GM19324 (cell line): ENCODE data around the gene EHF.

Experiments used
- ATAC-seq: cut with Tn5 transposase; IDR thresholded peaks from one replicate; pipeline ENCODE4 v1.9.1; 2021; ENCODE audit warnings: mild to moderate bottlenecking, moderate library complexity; ENCODE audit not compliant: unreplicated experiment, low FRiP score

The EHF gene

DNA sequence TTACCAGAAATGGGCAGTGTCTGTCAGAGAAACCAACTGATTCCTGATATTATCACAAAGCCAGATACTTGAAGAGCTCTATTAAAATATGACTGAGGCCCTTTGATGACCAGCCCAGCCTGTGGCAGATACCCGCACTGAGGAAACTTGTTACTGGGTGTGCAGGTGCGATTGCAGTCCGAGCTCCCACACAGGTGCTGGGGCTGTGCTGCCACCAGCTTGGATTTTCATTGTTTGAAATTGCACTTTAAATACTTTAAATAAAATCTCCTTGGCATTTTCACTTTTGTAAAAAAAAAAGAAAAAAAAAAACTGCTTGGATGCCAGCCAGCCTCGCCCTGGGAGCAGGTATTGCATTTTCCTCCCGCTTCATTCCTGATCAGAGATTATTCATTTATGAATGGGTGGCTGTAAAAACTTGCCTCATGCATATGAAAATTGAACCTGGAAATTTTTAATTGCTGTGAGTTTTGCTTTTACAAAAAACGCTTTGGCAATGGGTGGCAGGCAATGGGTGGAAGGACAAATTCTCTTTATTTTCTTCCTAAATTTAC lies 21.2 kb downstream of the EHF start:
- ATAC-seq, result no peak

DNA sequence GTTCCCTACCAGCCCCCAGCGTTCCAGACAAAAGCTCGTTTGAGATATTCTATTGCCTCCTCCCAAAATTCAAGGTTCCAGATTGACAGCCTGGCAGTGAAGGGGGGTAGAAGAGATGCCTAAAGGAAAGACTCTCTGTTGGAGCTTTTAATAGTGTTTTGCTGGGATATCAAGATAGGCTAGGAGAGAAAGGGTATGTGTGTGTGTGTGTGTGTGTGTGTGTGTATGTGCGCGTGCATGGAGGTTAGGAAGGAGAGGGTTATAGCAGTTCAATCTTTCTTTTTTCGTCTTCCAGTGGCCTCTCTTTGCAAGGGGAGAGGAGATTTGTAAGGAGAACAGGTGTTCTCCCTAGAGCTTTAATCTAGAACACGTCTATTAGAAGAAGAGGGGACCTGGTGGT lies 22.0 kb downstream of the EHF start:
- ATAC-seq, result no peak

DNA sequence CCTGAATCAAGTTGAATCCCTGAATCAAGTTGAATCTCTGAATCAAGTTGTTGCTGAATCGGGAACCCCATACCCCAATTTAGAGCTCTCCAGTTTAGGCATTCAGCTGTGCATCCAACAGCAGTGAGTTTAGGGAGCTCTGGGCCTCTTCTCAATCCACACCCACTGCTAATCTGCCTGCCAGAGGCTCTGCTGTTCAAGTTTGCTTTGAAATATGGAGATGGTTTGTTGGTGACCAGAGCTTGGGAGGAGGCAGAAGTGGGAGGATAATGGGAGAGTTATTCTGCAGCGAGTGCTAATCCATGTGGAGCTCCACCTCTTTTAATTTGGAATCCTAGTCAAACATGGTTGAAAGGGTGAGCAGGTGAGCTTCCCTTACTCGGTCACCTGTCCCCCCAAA lies 22.4 kb downstream of the EHF start:
- no peak for ATAC-seq

DNA sequence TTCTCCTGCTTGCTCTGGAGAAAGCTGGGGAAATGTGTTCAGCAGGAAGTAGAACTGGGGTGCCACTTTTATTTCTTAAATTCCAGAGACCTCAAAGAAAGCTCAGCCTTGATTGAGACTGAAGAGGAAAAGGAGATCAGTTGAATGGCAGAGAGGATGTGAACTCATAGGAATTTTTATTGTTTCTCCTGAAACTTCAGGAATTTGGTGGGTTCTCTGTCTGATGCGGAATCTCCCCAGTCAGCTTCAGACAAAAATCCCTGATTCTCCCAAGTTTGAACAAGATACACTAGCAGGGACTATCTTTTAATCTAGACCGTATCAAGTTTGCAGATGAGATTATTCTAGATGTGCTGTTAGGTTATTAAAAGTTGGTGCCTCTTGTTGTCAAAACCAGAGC lies 23.0 kb downstream of the EHF start:
- ATAC-seq, result no peak

DNA sequence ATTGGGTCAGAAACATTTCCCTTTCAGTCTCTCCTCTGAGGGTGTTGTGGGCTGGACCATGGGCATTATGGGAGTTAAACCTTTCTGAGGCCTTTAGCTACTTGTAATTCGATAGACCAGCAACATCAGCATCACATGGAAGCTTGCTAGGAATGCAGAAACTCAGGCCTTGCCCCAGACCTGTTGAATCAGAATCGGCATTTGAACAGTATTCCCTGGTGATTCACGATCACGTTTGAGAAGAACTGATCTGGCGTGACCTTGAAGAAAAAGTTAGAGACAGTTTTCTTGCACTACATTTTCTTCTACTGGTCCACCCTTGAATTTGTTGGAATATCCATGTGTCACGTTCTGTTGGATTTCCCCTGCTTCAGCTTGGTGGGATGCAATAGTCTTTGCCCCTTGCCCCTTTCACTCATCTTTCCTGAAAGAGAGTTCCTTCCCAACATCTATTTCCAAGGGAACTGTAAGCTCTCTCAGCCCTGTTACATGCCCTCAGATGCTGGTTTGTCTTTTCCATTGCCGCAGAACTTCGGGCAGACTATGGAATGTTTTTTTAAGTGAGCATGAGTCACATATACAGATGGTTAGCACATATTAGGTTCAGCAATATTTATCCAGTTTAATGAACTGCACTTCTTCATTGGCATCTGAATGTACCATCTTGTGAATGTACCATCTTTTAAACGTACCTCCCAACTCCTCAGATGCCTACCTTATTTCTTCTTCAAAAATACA lies 23.9 kb downstream of the EHF start:
- ATAC-seq, result no peak

DNA sequence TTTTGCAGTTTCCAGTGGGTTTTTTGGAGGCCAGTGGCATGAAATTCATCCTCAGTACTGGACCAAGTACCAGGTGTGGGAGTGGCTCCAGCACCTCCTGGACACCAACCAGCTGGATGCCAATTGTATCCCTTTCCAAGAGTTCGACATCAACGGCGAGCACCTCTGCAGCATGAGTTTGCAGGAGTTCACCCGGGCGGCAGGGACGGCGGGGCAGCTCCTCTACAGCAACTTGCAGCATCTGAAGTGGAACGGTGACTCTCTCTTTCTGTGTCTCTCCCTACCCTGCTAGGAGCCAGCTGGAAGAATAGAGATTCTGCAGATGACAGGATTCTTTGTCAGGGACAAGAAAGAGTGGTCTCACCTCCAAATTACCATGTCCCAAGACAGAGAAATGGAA lies 25.5 kb downstream of the EHF start:
- ATAC-seq, result no peak

DNA sequence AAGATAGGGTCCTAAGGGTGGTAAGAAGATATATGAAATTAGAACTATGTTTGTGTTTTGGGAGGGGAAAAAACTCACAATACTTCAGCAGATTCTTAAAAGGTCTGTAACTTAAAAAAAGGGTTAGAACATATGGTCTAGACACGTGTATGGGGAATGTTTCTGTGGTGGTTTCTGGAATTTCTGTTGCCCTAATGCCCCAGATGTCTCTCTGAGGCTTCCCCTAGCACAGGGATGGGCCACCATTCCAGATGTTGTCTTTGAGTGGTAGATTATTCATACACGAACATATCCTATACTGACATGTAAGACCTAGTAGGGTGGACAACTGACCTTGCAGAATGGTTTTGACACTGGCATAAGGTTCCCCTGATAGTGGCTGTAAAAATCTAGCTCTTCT lies 26.2 kb downstream of the EHF start:
- no peak for ATAC-seq

DNA sequence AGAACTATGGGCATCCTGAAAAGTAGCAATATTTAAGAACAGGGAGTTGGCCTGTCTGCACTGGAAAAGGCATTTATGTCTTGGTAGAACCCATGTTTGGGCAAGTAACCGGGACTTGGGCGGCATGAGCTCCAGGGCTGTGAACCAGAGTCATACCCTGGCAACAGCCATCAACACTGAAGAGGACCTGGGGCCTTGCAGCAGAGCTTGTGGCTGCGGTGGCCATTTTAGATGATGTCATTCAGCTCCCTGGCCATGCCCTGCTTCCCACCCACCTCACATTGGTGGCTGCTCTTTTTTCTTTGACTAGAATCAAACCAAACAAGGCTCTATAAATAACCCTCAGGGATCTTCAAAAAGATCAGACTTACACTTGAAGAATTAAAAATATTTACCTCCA lies 26.6 kb downstream of the EHF start:
- ATAC-seq, result no peak

DNA sequence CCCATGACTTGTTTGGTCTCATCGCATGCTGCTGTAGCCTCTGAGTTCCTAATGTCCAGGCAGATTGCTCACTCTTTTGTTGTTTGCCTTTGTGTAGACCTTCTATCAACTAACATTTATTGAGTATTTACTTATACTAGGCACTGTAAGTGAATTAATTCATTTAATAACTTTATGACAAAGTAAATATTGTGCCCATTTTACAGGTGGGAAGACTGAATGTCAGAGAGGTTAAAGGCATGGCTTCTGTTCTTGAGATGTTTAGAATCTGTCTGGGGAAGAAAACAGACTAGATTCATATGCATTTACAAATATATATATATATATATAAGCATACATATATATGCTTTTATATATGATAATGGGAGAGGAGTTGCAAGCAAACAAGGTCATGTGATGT lies 27.1 kb downstream of the EHF start:
- ATAC-seq, result no peak

DNA sequence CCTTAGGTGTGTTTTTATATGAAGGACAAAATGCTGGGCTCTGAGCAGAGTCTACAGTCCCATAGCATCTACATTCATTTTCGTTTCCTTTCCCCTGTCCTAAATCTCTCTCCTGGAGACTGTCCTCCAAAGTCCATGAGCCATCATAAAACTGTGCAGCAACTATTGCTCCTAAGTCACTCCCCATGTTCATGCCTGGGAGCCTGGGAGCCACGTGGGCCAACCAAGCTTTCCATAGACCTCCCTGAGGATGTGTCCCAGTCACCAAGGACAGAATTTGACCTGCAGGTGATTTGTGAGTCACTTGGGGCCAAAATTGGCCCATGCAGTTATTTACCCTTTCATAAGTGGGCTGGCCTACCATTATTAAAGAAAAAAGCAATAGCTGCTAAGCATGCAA lies 28.7 kb downstream of the EHF start:
- ATAC-seq, result no peak

DNA sequence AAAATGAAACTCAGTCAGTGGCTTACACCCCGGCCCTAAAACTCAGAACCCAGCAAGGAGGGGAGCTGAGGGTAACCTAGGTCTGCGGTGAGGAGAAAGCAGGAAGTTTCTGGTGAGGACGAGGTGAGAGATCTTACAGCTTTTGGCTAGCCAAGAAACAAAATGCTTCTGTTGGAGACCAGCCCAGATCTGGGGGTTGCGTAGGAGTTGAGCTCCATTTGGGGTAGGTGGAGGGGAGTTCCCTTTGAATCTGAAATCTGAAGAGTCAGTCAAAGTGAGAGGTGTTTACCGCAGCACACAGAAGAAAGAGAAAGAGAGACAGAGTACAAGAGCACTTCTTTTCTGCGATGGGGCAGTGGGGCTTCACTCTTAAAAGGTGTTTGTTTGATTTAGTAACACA lies 29.6 kb downstream of the EHF start:
- peak; percentile 86 for ATAC-seq

DNA sequence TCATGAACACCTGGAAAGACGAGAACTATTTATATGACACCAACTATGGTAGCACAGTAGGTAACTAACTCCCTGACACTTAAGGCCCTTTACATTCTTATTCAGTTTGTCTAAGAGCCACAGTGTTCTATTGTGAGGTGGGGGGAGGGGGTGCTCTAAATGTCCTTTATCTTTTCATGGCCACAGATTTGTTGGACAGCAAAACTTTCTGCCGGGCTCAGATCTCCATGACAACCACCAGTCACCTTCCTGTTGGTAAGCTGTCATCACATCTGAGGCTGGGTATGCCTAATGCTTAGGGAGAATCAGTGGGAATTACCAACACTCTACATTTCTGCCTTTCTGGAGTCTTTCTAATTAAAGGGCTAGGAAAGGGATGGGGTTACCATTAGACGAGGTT lies 30.7 kb downstream of the EHF start:
- ATAC-seq, result no peak

DNA sequence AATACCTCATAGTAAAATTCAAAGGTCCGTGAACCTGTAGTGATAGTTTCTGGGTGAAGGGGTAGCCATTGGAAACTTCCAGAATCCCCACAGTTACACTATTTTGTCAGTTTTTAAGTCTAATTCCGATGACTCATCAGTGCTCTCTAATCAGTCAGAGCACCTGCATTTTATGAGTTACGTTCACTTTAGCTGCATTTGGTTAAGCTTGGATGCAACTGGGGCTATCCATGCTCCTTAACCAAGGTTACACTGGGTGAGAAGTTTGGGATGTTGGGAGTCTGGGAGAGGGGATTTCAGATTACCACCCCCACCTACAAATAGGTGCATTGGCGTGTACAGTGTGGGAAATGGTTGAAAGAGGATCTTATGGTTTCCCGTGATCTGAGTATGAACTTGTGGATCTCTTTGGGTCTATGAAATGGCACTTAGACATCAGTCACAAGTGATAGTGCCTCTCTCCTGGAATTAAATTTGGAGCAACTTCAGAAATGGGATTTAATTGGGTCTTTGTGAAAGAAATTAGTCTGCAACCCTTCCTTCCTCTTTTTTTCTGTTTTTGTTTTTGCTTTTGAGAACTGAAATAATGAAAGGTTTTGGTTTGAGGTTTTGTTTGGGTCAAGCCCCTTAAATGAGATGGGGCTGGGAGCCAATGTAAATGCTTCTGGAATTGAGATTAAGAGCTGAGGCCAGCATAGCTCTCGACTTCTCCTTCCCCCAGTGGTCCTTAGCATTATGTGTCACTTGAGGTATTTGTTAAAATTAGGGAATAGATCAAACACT lies 31.5 kb downstream of the EHF start:
- no peak for ATAC-seq

DNA sequence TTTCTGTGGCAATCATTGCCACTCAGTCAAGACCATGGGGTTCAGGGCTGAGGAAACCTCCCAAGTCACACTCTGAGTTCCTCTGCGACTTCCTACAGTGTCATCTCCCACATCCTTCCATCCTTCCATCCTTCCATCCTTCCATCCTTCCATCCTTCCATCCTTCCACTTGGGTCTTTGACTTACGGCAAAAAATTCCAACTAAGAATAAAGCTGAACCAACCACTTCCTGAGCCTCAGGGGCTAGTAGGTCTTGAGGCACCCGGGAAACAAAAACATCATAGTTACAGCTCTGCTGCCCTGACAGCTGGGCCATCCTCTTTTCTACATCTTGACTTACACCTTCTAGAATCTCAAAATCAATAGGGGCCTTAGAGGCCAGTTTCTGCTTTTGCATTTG lies 32.1 kb downstream of the EHF start:
- ATAC-seq, result no peak

DNA sequence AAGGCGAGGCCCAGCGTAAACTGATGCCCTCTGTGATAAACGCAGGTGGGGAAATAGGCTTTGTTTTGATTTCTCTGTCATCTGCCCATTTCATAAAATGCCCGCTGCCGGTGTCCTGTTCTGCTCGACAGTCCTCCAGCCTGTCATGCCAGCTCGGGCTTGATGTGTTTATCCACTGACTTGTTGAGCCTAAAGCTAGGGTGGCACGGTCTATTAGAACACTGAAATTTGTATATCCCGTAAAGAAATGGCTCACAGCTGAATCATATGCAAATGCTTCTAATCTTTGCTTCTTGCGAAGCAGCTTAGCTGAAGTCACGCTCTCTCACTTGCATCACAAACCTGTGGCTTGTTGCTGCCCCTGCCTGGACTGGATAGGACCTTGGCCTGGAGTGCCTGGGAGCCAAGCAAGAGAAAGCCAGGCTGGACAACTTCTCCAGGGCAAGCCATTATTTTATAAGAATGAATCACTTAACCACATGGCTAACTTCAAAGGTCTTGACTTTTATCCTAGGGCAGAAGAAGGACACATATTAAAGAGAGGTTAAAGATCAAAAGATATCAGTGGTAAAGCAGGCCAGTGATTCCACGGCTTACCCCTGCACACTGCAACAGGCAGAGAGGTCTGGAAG lies 33.1 kb downstream of the EHF start:
- ATAC-seq, result no peak

DNA sequence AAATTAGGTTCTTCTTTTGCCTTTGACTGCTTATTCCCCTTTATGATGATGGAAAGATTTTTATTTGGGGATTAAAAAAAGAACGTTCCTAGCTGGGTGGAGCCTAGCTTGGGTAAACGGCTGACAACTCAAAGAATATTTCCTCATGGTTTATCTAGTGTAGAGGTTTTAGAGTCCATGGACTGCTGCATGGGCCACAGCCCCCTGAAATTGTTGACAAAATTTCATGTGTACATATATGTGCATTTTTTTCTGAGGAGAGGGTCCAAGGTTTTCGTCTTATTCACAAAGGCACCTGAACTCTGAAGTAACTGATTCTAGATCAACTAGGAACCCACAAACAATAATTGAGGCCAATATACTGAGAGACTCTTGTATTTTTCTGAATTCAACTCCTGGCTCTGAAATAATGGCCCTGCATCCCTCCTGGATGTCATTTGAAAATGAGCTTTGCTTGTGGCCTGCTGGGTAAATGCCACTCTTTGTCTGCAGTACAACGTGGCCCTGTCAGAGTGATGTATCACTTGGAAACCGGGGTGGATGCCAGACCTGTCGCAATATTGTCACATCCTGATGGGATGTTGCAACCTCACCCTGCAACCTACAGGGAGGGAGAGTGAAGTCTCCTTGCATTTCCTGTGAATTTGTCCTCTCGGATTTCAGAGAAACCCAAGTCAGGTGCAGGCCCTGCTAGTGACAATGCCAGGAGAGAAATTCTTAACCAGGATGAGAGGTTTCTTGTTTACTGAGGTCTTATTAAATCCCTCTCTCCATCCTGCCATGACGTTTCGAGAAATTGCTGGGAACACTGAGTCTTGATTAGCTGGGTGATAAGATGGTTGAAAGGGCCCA lies 33.8 kb downstream of the EHF start:
- no peak for ATAC-seq

DNA sequence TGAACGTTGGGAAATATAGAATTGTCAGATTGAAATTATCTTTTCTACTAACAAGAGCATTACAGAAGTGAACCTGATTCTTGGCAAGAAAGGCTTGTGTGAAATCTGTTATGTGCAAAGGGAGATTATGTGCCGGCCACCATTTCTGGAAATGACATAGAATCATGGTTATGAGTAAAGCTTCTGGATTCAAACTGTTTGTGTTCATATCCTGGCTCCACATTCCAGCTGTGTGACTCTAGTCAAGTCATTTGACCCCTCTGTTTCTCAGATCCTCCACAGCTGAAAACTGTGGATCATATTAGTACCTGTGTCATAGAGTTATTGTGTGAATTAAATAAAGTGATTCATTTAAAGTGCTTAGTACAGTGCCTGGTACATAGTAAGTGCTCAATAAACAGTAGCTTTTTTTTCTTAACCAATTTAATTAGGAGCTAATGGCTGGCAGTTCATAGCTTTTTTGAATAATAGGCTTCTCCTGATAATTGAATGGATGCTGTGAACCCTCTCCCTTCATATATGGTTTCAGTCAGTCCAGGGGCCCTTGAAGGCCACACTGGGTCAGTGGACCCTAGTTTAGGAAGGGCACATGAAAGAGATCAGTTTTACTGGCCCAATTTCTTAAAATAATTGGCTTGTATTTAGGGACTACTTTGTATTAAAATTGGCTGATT lies 34.6 kb downstream of the EHF start:
- ATAC-seq, result no peak

DNA sequence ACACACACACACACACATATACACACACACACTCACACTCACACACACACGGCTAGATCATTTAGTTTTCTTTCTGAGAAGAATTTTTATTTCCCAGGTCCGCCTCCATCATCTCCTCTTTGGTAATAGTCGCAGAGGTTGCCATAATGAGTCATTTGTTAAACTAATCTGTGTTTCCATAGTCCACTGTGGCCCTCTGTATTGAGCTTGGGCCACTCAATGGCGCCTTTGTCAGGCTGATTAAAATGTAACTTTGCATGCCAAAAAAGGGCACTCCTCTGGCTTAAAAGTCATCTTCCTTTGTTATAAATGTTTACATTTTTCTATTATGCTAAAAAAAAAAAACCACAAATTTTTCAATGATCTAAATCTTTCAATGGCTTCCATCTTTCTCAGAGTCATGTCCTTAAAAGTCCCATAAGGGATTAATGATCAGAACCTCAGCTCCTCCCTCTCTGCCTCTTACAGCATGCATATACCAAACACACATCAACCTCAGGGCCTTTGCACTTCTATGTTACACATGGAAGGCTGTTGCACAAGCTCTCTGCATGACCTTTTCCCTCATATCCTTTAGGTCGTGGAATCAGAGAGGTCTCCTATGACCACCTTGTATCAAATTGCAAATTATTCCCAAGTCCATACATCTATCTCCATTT lies 35.3 kb downstream of the EHF start:
- ATAC-seq, result no peak
